ENCODE results near the gene SRC. TPM values are rescaled to one million over a fixed set of nuclear protein-coding genes. Genes with fewer than 3 reads are reported as not detected.

The SRC gene
- total RNA-seq, 2 donors from 2014 or later: 75.6 to 109 TPM

DNA sequence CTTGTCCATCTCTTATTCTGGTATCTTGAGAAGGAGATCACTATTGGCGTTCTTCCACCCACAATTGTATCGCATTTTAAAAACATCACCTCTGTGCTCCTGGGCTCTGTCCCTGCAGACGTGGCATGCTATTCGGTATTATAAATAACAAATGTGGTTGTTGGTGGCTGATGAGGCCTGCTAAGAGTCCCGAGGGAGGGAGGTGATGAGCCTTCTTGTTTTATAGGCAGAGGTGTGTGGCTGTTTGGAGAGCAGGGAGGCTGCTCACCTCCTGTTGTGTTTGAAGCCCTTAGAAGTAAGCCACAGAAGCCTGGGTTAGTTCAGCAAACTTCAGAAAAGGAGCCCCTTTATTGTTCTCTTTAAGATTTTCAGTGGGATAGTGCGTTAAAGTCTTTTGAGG is 40.9 kb upstream of the SRC start:
- H3K27ac ChIP-seq (ENCODE audit: low read depth, low read length): no peak overlapping the region
- H3K36me3 Mint-ChIP-seq (ENCODE audit: low read depth): peaks cover 54% of the 10 kb centered on the region
- H3K36me3 ChIP-seq (ENCODE audit: control insufficient read depth, insufficient read depth, low read length): peaks cover 58% of the 10 kb centered on the region
- no peaks in the 10 kb centered on the region for H3K9me3 Mint-ChIP-seq
- peaks cover 35% of the 10 kb centered on the region for H3K4me1 Mint-ChIP-seq
- no peak for DNase-seq
- H3K4me3 ChIP-seq (ENCODE audit: low read length): no peak overlapping the region
- H3K9ac ChIP-seq (ENCODE audit: extremely low read depth, low read length, poor library complexity, severe bottlenecking): no peak overlapping the region
- TF ChIP-seq, protein P1, sequence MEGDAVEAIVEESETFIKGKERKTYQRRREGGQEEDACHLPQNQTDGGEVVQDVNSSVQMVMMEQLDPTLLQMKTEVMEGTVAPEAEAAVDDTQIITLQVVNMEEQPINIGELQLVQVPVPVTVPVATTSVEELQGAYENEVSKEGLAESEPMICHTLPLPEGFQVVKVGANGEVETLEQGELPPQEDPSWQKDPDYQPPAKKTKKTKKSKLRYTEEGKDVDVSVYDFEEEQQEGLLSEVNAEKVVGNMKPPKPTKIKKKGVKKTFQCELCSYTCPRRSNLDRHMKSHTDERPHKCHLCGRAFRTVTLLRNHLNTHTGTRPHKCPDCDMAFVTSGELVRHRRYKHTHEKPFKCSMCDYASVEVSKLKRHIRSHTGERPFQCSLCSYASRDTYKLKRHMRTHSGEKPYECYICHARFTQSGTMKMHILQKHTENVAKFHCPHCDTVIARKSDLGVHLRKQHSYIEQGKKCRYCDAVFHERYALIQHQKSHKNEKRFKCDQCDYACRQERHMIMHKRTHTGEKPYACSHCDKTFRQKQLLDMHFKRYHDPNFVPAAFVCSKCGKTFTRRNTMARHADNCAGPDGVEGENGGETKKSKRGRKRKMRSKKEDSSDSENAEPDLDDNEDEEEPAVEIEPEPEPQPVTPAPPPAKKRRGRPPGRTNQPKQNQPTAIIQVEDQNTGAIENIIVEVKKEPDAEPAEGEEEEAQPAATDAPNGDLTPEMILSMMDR (conservative IDR thresholded peaks at IDR 0.05): no peak
- H3K4me1 ChIP-seq (ENCODE audit: control insufficient read depth, insufficient read depth, low read length): peaks cover 6% of the 10 kb centered on the region
- H3K27ac Mint-ChIP-seq: no peak overlapping the region
- H3K27me3 Mint-ChIP-seq (ENCODE audit: insufficient read depth): no peaks in the 10 kb centered on the region
- no peaks in the 10 kb centered on the region for H3K27me3 ChIP-seq (ENCODE audit: control insufficient read depth, insufficient read depth, low read length, poor library complexity, severe bottlenecking)
- no peaks in the 10 kb centered on the region for H3K9me3 ChIP-seq (ENCODE audit: control insufficient read depth, low read length)
- WGBS, 2 experiments (ENCODE audit: insufficient coverage in 1 of 2, insufficient read length in 1 of 2): 92% methylated on average over 6 of the region's 6 CpGs; no CpG with 5 or more reads in 1 of the 2 experiments
- no peak overlapping the region for H3K4me3 Mint-ChIP-seq

DNA sequence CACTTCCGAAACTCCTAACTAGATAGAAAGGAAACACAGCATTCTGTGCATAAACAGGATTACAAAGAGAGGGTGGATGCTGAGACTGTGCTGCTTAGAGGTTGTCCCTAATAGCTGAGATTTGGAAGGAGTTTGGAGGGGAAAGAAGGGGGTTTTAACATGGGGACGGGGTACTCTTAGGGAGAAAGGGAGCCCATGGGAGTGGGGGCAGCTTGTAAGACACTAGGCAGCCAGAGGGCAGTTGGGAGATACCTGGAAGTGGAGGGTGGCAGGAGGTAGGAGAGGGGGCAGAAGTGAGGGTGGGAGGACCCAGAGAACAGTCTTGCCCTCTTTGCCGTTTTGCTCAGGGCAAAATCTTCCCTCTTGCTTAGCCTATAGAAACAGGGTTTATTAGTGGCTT is 40.1 kb upstream of the SRC start:
- WGBS, 2 experiments (ENCODE audit: insufficient coverage in 1 of 2, insufficient read length in 1 of 2): 86 to 100% methylated on average over 1 to 3 of the region's 3 CpGs
- H3K4me1 Mint-ChIP-seq: peaks cover 40% of the 10 kb centered on the region
- H3K9ac ChIP-seq (ENCODE audit: extremely low read depth, low read length, poor library complexity, severe bottlenecking): no peak overlapping the region
- peaks cover 13% of the 10 kb centered on the region for H3K4me1 ChIP-seq (ENCODE audit: control insufficient read depth, insufficient read depth, low read length)
- TF ChIP-seq, protein P1 (conservative IDR thresholded peaks at IDR 0.05): no peak
- no peak overlapping the region for H3K27ac ChIP-seq (ENCODE audit: low read depth, low read length)
- no peaks in the 10 kb centered on the region for H3K9me3 ChIP-seq (ENCODE audit: control insufficient read depth, low read length)
- no peaks in the 10 kb centered on the region for H3K27me3 Mint-ChIP-seq (ENCODE audit: insufficient read depth)
- H3K9me3 Mint-ChIP-seq: no peaks in the 10 kb centered on the region
- H3K27me3 ChIP-seq (ENCODE audit: control insufficient read depth, insufficient read depth, low read length, poor library complexity, severe bottlenecking): no peaks in the 10 kb centered on the region
- peaks cover 54% of the 10 kb centered on the region for H3K36me3 Mint-ChIP-seq (ENCODE audit: low read depth)
- DNase-seq: no peak
- H3K4me3 ChIP-seq (ENCODE audit: low read length): no peak overlapping the region
- H3K27ac Mint-ChIP-seq: peak overlapping the region; percentile 9
- peaks cover 53% of the 10 kb centered on the region for H3K36me3 ChIP-seq (ENCODE audit: control insufficient read depth, insufficient read depth, low read length)
- no peak overlapping the region for H3K4me3 Mint-ChIP-seq

DNA sequence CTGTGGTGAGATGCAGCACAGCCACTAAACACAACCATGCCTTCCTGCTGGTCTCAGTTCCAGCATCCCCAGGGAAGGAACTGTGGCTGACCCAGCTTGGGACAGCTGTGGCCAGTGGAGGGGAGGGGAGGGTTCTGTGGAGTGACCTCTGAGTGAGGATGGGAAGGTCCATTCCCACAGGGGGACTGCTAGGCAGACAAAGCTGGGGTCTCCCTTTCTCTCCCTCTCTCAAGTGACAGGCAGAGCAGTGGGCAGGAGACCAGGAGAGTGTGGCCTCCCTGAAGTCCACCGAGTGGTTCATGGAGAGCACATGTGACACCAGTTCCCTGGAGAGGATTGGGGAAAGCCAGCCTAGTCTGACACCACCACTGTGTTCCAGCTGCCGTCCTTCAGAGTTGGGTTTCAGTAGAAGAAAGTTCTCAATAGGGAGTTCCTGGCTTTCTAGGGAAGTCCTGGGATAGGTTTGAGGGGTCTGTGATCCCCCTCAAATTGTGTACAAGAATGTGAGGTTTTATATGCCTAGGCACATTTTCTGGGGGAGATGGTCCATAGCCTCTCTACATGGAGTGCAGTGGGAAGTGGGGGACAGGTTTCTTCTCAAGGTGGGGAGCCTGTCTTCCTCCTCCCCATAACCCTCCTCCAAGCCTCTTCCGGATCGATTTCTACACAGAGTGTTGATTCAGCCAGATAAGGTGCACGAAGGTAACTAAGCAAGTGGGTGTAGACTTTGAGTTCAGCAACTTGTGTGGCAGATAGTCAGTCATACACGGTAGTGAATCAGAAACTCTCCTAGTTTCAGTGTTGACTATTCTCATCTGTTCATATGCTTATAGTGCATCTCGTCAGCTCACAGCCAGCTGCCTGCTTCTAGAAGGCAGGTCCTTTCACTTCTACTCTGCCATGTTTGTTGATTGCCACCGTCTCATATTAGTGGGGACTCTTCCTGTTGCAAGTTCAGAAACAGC is 37.6 kb upstream of the SRC start:
- Mint-ChIP-seq H3K27ac (peak overlapping the region; percentile 55), H3K36me3 (ENCODE audit: low read depth) (peaks cover 47% of the 10 kb centered on the region)

More for the DNA sequence above, 37.6 kb upstream of the SRC start:
- Mint-ChIP-seq H3K9me3 (no peaks in the 10 kb centered on the region), H3K27me3 (ENCODE audit: insufficient read depth) (no peaks in the 10 kb centered on the region), H3K4me3 (no peak overlapping the region), H3K4me1 (peaks cover 49% of the 10 kb centered on the region)
- no peak overlapping the region for H3K9ac ChIP-seq (ENCODE audit: extremely low read depth, low read length, poor library complexity, severe bottlenecking)
- peaks cover 13% of the 10 kb centered on the region for H3K4me1 ChIP-seq (ENCODE audit: control insufficient read depth, insufficient read depth, low read length)
- 92 to 94% methylated on average over 4 to 8 of the region's 8 CpGs for WGBS, 2 experiments (ENCODE audit: insufficient coverage in 1 of 2, insufficient read length in 1 of 2)
- H3K9me3 ChIP-seq (ENCODE audit: control insufficient read depth, low read length): no peaks in the 10 kb centered on the region
- no peak for DNase-seq
- H3K4me3 ChIP-seq (ENCODE audit: low read length): no peak overlapping the region
- H3K27me3 ChIP-seq (ENCODE audit: control insufficient read depth, insufficient read depth, low read length, poor library complexity, severe bottlenecking): no peaks in the 10 kb centered on the region
- no peak overlapping the region for H3K27ac ChIP-seq (ENCODE audit: low read depth, low read length)
- TF ChIP-seq, protein P1 (conservative IDR thresholded peaks at IDR 0.05): no peak
- peaks cover 41% of the 10 kb centered on the region for H3K36me3 ChIP-seq (ENCODE audit: control insufficient read depth, insufficient read depth, low read length)
